GM19467 (cell line): ENCODE measurements around the gene TAF4.

Experiments
- ATAC-seq: cut with Tn5 transposase; IDR thresholded peaks from one replicate; pipeline ENCODE4 v1.9.1; 2021; ENCODE audit warnings: mild to moderate bottlenecking, moderate library complexity; ENCODE audit not compliant: unreplicated experiment

The TAF4 gene

GRCh38 chr20:62044631-62045030 is 21.1 kb downstream of the TAF4 start:
- no peak for ATAC-seq

- ATAC-seq, result no peak
Observed at GRCh38 chr20:62043131-62043914, 22.4 kb downstream of the TAF4 start.

GRCh38 chr20:62042025-62042820 is 23.5 kb downstream of the TAF4 start:
- ATAC-seq, result no peak

GRCh38 chr20:62040933-62041332 is 24.7 kb downstream of the TAF4 start:
- no peak for ATAC-seq

GRCh38 chr20:62040381-62040922 is 25.2 kb downstream of the TAF4 start:
- no peak for ATAC-seq

GRCh38 chr20:62039738-62040137 is 25.9 kb downstream of the TAF4 start:
- no peak for ATAC-seq

GRCh38 chr20:62032609-62033368 is 32.9 kb downstream of the TAF4 start:
- no peak for ATAC-seq

- no peak for ATAC-seq
Observed at GRCh38 chr20:62031462-62032092, 34.1 kb downstream of the TAF4 start.

- no peak for ATAC-seq
Observed at GRCh38 chr20:62030834-62031434, 34.7 kb downstream of the TAF4 start.

GRCh38 chr20:62030357-62030756 is 35.3 kb downstream of the TAF4 start:
- no peak for ATAC-seq

GRCh38 chr20:62029949-62030348 is 35.7 kb downstream of the TAF4 start:
- no peak for ATAC-seq

- no peak for ATAC-seq
Observed at GRCh38 chr20:62029296-62029695, 36.4 kb downstream of the TAF4 start.

- ATAC-seq, result no peak
Observed at GRCh38 chr20:62028384-62028783, 37.3 kb downstream of the TAF4 start.

- no peak for ATAC-seq
Observed at GRCh38 chr20:62027698-62028321, 37.9 kb downstream of the TAF4 start.

- ATAC-seq, result no peak
Observed at GRCh38 chr20:62027116-62027515, 38.6 kb downstream of the TAF4 start.

- no peak for ATAC-seq
Observed at GRCh38 chr20:62026564-62026856, 39.2 kb downstream of the TAF4 start.

- no peak for ATAC-seq
Observed at GRCh38 chr20:62025832-62026563, 39.7 kb downstream of the TAF4 start.

- ATAC-seq, result no peak
Observed at GRCh38 chr20:62025394-62025793, 40.3 kb downstream of the TAF4 start.

GRCh38 chr20:62023935-62024334 is 41.7 kb downstream of the TAF4 start:
- no peak for ATAC-seq
